Prostate gland (tissue), 2 donors: ENCODE results near the gene CYSRT1. TPM values are rescaled to one million over a fixed set of nuclear protein-coding genes. Genes with fewer than 3 reads are reported as not detected.

Experiments used
- DNase-seq: peaks from one replicate; pipeline ENCODE4 v3.0.0-alpha.2; 2019; ENCODE audit warnings: low spot score
- H3K27ac ChIP-seq, 2 donors: fragments of 200-600 bp; sonication (generic); 2 replicates each; pipeline ENCODE4 v1.5.1; 2017 to 2019
- H3K27me3 ChIP-seq: fragments of 200-600 bp; sonication (generic); replicated peaks from 2 replicates; pipeline ENCODE4 v1.5.1; 2019; ENCODE audit not compliant: insufficient read depth
- H3K36me3 ChIP-seq, 2 donors: fragments of 200-600 bp; sonication (generic); 1 replicate in 1 of 2; 2 replicates in 1 of 2; pipeline versions ENCODE4 v1.5.1 to v1.8.1; 2017 to 2019
- H3K4me1 ChIP-seq: fragments of 200-600 bp; sonication (generic); replicated peaks from 2 replicates; pipeline ENCODE4 v1.5.1; 2019
- H3K4me3 ChIP-seq, 2 donors: fragments of 200-600 bp; sonication (generic); 2 replicates each; pipeline ENCODE4 v1.5.1; 2017 to 2019
- H3K9me3 ChIP-seq: fragments of 200-600 bp; sonication (generic); 2 replicates; pipeline ENCODE4 v1.5.1; 2017
- CTCF ChIP-seq, 4 experiments: fragments of 200-600 bp in 2 of 4; fragments of 450-650 bp in 2 of 4; sonication (generic) in 2 of 4; IDR thresholded peaks; 1 replicate in 3 of 4; 2 replicates in 1 of 4; pipeline ENCODE4 v1.5.1; 2016 to 2019; ENCODE audit warnings: antibody characterized with exemption in 4 of 4, mild to moderate bottlenecking in 2 of 4, moderate library complexity in 2 of 4
- POLR2A ChIP-seq: fragments of 450-650 bp; IDR thresholded peaks from one replicate; pipeline ENCODE4 v1.6.1; 2016; ENCODE audit warnings: antibody characterized with exemption, mild to moderate bottlenecking
- POLR2AphosphoS5 ChIP-seq: sonication (generic); formaldehyde crosslinking; IDR thresholded peaks from one replicate; pipeline ENCODE4 v1.6.1; 2017; ENCODE audit warnings: antibody characterized with exemption
- whole genome bisulfite sequencing: methylation state at CpG from one replicate; pipeline ENCODE4 v1.1.5; 2018; 5-methylcytosine and 5-hydroxymethylcytosine counted together
- intact Hi-C: fragments of 100-400 bp; cut with DNase I; formaldehyde crosslinking; loops from one replicate; pipeline ENCODE4 v1.14.2; 2022
- total RNA-seq, 2 donors: library from RNA; depleted of rRNA; stranded (reverse); fragments of >200 nt; gene quantifications; one replicate each; pipeline ENCODE4 v1.1.0, GENCODE V29; 2016

CYSRT1 gene
- total RNA-seq, 2 donors from 2014 or later, result 2.7 to 4.9 TPM

- H3K4me1 ChIP-seq, result peaks cover 31% of the 10 kb centered on the region
- no peaks in the 10 kb centered on the region for H3K9me3 ChIP-seq
- DNase-seq, result no peak
- peaks cover 0 to 12% of the 10 kb centered on the region in 2 donors for H3K36me3 ChIP-seq
- H3K27me3 ChIP-seq, result peaks cover 3% of the 10 kb centered on the region
- peak overlapping the region; percentile 48 to 90 for H3K27ac ChIP-seq
- intact Hi-C loops, result no loop called here
- TF ChIP-seq POLR2AphosphoS5 (no peak), POLR2A (no peak), CTCF (IDR thresholded peaks at IDR 0.05) (no peak)
- no peak overlapping the region for H3K4me3 ChIP-seq
- 85% methylated on average over 34 of the region's 39 CpGs for WGBS
Measured at GRCh38 chr9:137272241-137273094, 47.5 kb downstream of the CYSRT1 start.

- peaks cover 3% of the 10 kb centered on the region for H3K27me3 ChIP-seq
- H3K27ac ChIP-seq, result no peak overlapping the region
- DNase-seq, result no peak
- H3K9me3 ChIP-seq, result no peaks in the 10 kb centered on the region
- no peak overlapping the region for H3K4me3 ChIP-seq
- 88% methylated on average over 13 of the region's 13 CpGs for WGBS
- TF ChIP-seq POLR2AphosphoS5 (no peak), POLR2A (no peak), CTCF (IDR thresholded peaks at IDR 0.05) (no peak)
- H3K4me1 ChIP-seq, result peaks cover 31% of the 10 kb centered on the region
- peaks cover 0 to 12% of the 10 kb centered on the region in 2 donors for H3K36me3 ChIP-seq
- intact Hi-C loops, result no loop called here
Measured at GRCh38 chr9:137273095-137273490, 48.1 kb downstream of the CYSRT1 start.

GRCh38 chr9:137273611-137274320 lies 48.8 kb downstream of the CYSRT1 start:
- Histone ChIP-seq H3K9me3 (no peaks in the 10 kb centered on the region), H3K27ac (peak overlapping the region; percentile 50 to 70), H3K4me1 (peaks cover 25% of the 10 kb centered on the region), H3K27me3 (peaks cover 3% of the 10 kb centered on the region), H3K4me3 (no peak overlapping the region), H3K36me3 (peaks cover 0 to 12% of the 10 kb centered on the region in 2 donors)
- TF ChIP-seq CTCF (IDR thresholded peaks at IDR 0.05) (no peak), POLR2AphosphoS5 (peak; percentile 33)
- WGBS, result 41% methylated on average over 15 of the region's 15 CpGs
- intact Hi-C loops, result no loop called here
- peak; percentile 59 for DNase-seq

GRCh38 chr9:137275203-137275587 lies 50.2 kb downstream of the CYSRT1 start:
- Histone ChIP-seq H3K9me3 (no peaks in the 10 kb centered on the region), H3K36me3 (peaks cover 0 to 12% of the 10 kb centered on the region in 2 donors), H3K27me3 (peaks cover 3% of the 10 kb centered on the region), H3K4me3 (no peak overlapping the region), H3K4me1 (peaks cover 14% of the 10 kb centered on the region), H3K27ac (no peak overlapping the region)
- 87% methylated on average over 10 of the region's 10 CpGs for WGBS
- intact Hi-C loops, result no loop called here
- TF ChIP-seq POLR2AphosphoS5 (no peak), POLR2A (no peak), CTCF (IDR thresholded peaks at IDR 0.05) (no peak)
- no peak for DNase-seq

Other genes with a start within 250 kb of the CYSRT1 start
- gene PTGDS, start 247.7 kb upstream of the CYSRT1 start, total RNA-seq, result 1,000 to 10,000 TPM in 1 of 2 donors, 10 to 100 TPM in 1; 59.4 to 5,242 TPM
- 10 to 100 TPM in 1 of 2 donors, under 1 TPM in 1; 0.41 to 22.5 TPM for gene LCNL1, start 242.2 kb upstream of the CYSRT1 start, total RNA-seq
- gene PAXX, start 232.8 kb upstream of the CYSRT1 start, total RNA-seq, result 10 to 100 TPM; 61.6 to 71.8 TPM
- 1 to 10 TPM; 4.2 to 6.7 TPM for gene CLIC3, start 228.6 kb upstream of the CYSRT1 start, total RNA-seq
- gene ABCA2, start 196.9 kb upstream of the CYSRT1 start, total RNA-seq, result 10 to 100 TPM; 27.4 to 79.1 TPM
- under 1 TPM in 1 of 2 donors, not detected in 1; 0.57 TPM for gene FUT7, start 193.1 kb upstream of the CYSRT1 start, total RNA-seq
- gene NPDC1, start 179.0 kb upstream of the CYSRT1 start, total RNA-seq, result 100 to 1,000 TPM; 384 to 427 TPM
- gene ENTPD2, start 171.1 kb upstream of the CYSRT1 start, total RNA-seq, result 10 to 100 TPM in 1 of 2 donors, 1 to 10 TPM in 1; 9.8 to 10.9 TPM
- 10 to 100 TPM in 1 of 2 donors, 1 to 10 TPM in 1; 7.2 to 17.2 TPM for gene SAPCD2, start 154.6 kb upstream of the CYSRT1 start, total RNA-seq
- gene UAP1L1, start 147.7 kb upstream of the CYSRT1 start, total RNA-seq, result 10 to 100 TPM in 1 of 2 donors, 1 to 10 TPM in 1; 8.2 to 19.9 TPM
- gene MAN1B1, start 138.2 kb upstream of the CYSRT1 start, total RNA-seq, result 100 to 1,000 TPM in 1 of 2 donors, 10 to 100 TPM in 1; 67.4 to 107 TPM
- 100 to 1,000 TPM; 147 to 235 TPM for gene DPP7, start 110.4 kb upstream of the CYSRT1 start, total RNA-seq
- 1 to 10 TPM in 1 of 2 donors, under 1 TPM in 1; 0.59 to 1.8 TPM for gene GRIN1, start 86.0 kb upstream of the CYSRT1 start, total RNA-seq
- gene LRRC26, start 55.1 kb upstream of the CYSRT1 start, total RNA-seq, result 100 to 1,000 TPM; 183 to 582 TPM
- 1 to 10 TPM in 1 of 2 donors, not detected in 1; 3.1 TPM for gene TMEM210, start 53.1 kb upstream of the CYSRT1 start, total RNA-seq
- 10 to 100 TPM; 32.5 to 64.5 TPM for gene ANAPC2, start 36.6 kb upstream of the CYSRT1 start, total RNA-seq
- gene SSNA1, start 36.5 kb upstream of the CYSRT1 start, total RNA-seq, result 100 to 1,000 TPM; 114 to 124 TPM
- 10 to 100 TPM; 26.1 to 30.4 TPM for gene TPRN, start 24.4 kb upstream of the CYSRT1 start, total RNA-seq
- gene TMEM203, start 19.5 kb upstream of the CYSRT1 start, total RNA-seq, result 10 to 100 TPM; 35.3 to 47.8 TPM
- 10 to 100 TPM; 18.5 to 31.9 TPM for gene NDOR1, start 19.5 kb upstream of the CYSRT1 start, total RNA-seq
- 1 to 10 TPM; 3.8 to 6.2 TPM for gene RNF208, start 2.9 kb upstream of the CYSRT1 start, total RNA-seq
- gene RNF224, start 2.3 kb downstream of the CYSRT1 start, total RNA-seq, result not detected
- gene SLC34A3, start 5.7 kb downstream of the CYSRT1 start, total RNA-seq, result under 1 TPM in 1 of 2 donors, not detected in 1; 0.57 TPM
- 100 to 1,000 TPM; 279 to 484 TPM for gene TUBB4B, start 16.1 kb downstream of the CYSRT1 start, total RNA-seq
- 1 to 10 TPM in 1 of 2 donors, not detected in 1; 4.2 TPM for gene STPG3, start 26.1 kb downstream of the CYSRT1 start, total RNA-seq
- gene NELFB, start 30.2 kb downstream of the CYSRT1 start, total RNA-seq, result 10 to 100 TPM; 44.9 to 82.1 TPM
- 1 to 10 TPM; 1.6 to 7.3 TPM for gene TOR4A, start 52.6 kb downstream of the CYSRT1 start, total RNA-seq
- gene NRARP, start 77.1 kb downstream of the CYSRT1 start, total RNA-seq, result 10 to 100 TPM; 22.4 to 24.3 TPM
- 10 to 100 TPM; 32.6 to 44.8 TPM for gene EXD3, start 198.0 kb downstream of the CYSRT1 start, total RNA-seq
- gene NOXA1, start 198.2 kb downstream of the CYSRT1 start, total RNA-seq, result 10 to 100 TPM in 1 of 2 donors, 1 to 10 TPM in 1; 7.5 to 17.1 TPM
- gene ENTPD8, start 216.2 kb downstream of the CYSRT1 start, total RNA-seq, result 1 to 10 TPM; 1.8 TPM
- 100 to 1,000 TPM in 1 of 2 donors, 10 to 100 TPM in 1; 42.4 to 128 TPM for gene NSMF, start 234.2 kb downstream of the CYSRT1 start, total RNA-seq